Measurements from ENCODE around the gene TMEM92.
"Not testable (repeated sequence)": the region's sequence is repeated elsewhere in the genome, so short reads cannot be mapped to it uniquely, and the experiment has no call there.

DNA sequence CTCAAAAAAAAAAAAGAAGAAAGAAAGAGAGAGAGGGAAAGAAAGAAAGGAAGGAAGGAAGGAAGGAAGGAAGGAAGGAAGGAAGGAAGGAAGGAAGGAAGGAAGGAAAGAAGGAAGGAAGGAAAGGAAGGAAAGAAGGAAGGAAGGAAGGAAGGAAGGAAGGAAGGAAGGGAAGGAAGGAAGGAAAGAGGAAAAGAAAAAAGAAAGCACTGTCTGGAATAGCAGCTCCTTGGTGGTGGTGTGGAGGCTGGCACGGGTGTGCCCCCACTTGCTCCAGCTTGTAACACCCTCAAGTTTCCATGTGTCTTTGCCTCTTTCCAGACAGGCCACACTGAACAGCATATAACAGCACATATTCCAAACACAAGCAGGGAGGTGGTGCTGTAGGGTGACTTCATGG lies 26.6 kb downstream of the TMEM92 start:
- TF ChIP-seq, protein P1, sequence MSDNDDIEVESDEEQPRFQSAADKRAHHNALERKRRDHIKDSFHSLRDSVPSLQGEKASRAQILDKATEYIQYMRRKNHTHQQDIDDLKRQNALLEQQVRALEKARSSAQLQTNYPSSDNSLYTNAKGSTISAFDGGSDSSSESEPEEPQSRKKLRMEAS (IDR thresholded peaks at IDR 0.05) = not testable (repeated sequence)
- TF ChIP-seq, protein P2, sequence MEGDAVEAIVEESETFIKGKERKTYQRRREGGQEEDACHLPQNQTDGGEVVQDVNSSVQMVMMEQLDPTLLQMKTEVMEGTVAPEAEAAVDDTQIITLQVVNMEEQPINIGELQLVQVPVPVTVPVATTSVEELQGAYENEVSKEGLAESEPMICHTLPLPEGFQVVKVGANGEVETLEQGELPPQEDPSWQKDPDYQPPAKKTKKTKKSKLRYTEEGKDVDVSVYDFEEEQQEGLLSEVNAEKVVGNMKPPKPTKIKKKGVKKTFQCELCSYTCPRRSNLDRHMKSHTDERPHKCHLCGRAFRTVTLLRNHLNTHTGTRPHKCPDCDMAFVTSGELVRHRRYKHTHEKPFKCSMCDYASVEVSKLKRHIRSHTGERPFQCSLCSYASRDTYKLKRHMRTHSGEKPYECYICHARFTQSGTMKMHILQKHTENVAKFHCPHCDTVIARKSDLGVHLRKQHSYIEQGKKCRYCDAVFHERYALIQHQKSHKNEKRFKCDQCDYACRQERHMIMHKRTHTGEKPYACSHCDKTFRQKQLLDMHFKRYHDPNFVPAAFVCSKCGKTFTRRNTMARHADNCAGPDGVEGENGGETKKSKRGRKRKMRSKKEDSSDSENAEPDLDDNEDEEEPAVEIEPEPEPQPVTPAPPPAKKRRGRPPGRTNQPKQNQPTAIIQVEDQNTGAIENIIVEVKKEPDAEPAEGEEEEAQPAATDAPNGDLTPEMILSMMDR (IDR thresholded peaks at IDR 0.05; ENCODE audit: low read depth, low read length, missing input control) = not testable (repeated sequence)
- TF ChIP-seq, protein P3, sequence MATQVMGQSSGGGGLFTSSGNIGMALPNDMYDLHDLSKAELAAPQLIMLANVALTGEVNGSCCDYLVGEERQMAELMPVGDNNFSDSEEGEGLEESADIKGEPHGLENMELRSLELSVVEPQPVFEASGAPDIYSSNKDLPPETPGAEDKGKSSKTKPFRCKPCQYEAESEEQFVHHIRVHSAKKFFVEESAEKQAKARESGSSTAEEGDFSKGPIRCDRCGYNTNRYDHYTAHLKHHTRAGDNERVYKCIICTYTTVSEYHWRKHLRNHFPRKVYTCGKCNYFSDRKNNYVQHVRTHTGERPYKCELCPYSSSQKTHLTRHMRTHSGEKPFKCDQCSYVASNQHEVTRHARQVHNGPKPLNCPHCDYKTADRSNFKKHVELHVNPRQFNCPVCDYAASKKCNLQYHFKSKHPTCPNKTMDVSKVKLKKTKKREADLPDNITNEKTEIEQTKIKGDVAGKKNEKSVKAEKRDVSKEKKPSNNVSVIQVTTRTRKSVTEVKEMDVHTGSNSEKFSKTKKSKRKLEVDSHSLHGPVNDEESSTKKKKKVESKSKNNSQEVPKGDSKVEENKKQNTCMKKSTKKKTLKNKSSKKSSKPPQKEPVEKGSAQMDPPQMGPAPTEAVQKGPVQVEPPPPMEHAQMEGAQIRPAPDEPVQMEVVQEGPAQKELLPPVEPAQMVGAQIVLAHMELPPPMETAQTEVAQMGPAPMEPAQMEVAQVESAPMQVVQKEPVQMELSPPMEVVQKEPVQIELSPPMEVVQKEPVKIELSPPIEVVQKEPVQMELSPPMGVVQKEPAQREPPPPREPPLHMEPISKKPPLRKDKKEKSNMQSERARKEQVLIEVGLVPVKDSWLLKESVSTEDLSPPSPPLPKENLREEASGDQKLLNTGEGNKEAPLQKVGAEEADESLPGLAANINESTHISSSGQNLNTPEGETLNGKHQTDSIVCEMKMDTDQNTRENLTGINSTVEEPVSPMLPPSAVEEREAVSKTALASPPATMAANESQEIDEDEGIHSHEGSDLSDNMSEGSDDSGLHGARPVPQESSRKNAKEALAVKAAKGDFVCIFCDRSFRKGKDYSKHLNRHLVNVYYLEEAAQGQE (IDR thresholded peaks at IDR 0.05) = not testable (repeated sequence)
- TF ChIP-seq RAD21, NR2F2, YY1 (IDR thresholded peaks at IDR 0.05): not testable (repeated sequence)

Data from liver (tissue), 3 donors.